HL-60 (cell line): Measurements from ENCODE around the gene OPTC.

Source experiments
- CTCF ChIP-seq: IDR thresholded peaks from one replicate; pipeline ENCODE4 v1.5.1; 2011; ENCODE audit warnings: low read length, control low read depth, inconsistent platforms; ENCODE audit not compliant: insufficient read depth
- POLR2AphosphoS5 ChIP-seq: IDR thresholded peaks from 2 replicates; pipeline ENCODE4 v1.6.1; 2012; ENCODE audit warnings: low read depth
- REST ChIP-seq: IDR thresholded peaks from 2 replicates; pipeline ENCODE4 v1.6.1; 2012; ENCODE audit warnings: low read depth; ENCODE audit not compliant: insufficient replicate concordance

DNA sequence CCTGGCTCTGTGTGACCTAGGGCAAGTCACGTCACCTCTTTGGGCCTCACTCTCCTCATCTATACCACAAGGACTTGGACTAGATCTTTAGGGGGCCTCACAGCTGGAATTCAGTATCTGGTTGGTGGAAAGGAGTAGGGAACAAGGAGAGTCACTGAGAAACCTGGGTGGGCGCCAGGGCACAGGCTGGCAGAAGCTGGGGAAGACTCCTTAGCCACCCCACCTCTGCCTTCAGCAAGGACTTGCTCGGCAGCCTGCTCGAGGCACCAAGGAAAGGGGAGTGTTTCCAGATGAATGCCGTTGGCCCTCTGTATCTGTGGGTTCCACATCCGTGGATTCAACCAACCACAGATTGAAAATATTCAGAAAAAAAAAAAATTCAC lies 1.2 kb upstream of the OPTC start:
- TF ChIP-seq CTCF (no peak), REST (no peak), POLR2AphosphoS5 (no peak)
